HUES48 (cell line): ENCODE results near the gene MYH11.
"Not testable (repeated sequence)": the region's sequence is repeated elsewhere in the genome, so short reads cannot be mapped to it uniquely, and the experiment has no call there.

Source experiments
- H3K27ac ChIP-seq: one replicate; pipeline ENCODE4 v1.7.0; 2013; ENCODE audit warnings: low read depth, low read length, inconsistent platforms
- H3K27me3 ChIP-seq: 2 replicates; pipeline ENCODE4 v1.6.1; 2013; ENCODE audit warnings: mild to moderate bottlenecking, low read length; ENCODE audit not compliant: control insufficient read depth, insufficient read depth
- H3K36me3 ChIP-seq: 2 replicates; pipeline ENCODE4 v1.6.1; 2013; ENCODE audit warnings: low read length; ENCODE audit not compliant: control insufficient read depth, insufficient read depth
- H3K4me1 ChIP-seq: 2 replicates; pipeline ENCODE4 v1.6.1; 2013; ENCODE audit warnings: mild to moderate bottlenecking, low read length; ENCODE audit not compliant: control insufficient read depth, insufficient read depth
- H3K4me3 ChIP-seq: 2 replicates; pipeline ENCODE4 v1.5.1; 2013; ENCODE audit warnings: mild to moderate bottlenecking, low read depth, low read length
- H3K9ac ChIP-seq: 2 replicates; pipeline ENCODE4 v1.6.1; 2013; ENCODE audit warnings: mild to moderate bottlenecking, low read depth, low read length, moderate library complexity
- H3K9me3 ChIP-seq: 2 replicates; pipeline ENCODE4 v1.6.1; 2013; ENCODE audit warnings: low read length; ENCODE audit not compliant: control insufficient read depth, insufficient read depth

The MYH11 gene

GRCh38 chr16:15732416-15732815 is 124.4 kb downstream of the MYH11 start:
- Histone ChIP-seq H3K9me3 (no peaks in the 10 kb centered on the region), H3K27me3 (no peaks in the 10 kb centered on the region), H3K9ac (no peak overlapping the region), H3K27ac (no peak overlapping the region), H3K36me3 (no peaks in the 10 kb centered on the region), H3K4me1 (peaks cover 8% of the 10 kb centered on the region; the same call in 1 of the 2 replicates), H3K4me3 (no peak overlapping the region)

GRCh38 chr16:15729152-15729551 is 127.7 kb downstream of the MYH11 start:
- H3K9me3 ChIP-seq: no peaks in the 10 kb centered on the region
- H3K27ac ChIP-seq: no peak overlapping the region
- H3K9ac ChIP-seq: no peak overlapping the region
- H3K4me1 ChIP-seq: no peaks in the 10 kb centered on the region
- peaks cover 14% of the 10 kb centered on the region; the same call in 1 of the 2 replicates for H3K36me3 ChIP-seq
- H3K4me3 ChIP-seq: no peak overlapping the region
- H3K27me3 ChIP-seq: no peaks in the 10 kb centered on the region

GRCh38 chr16:15727697-15728096 is 129.1 kb downstream of the MYH11 start:
- not testable (repeated sequence) for H3K9ac ChIP-seq, H3K4me1 ChIP-seq, H3K4me3 ChIP-seq, H3K27me3 ChIP-seq, H3K9me3 ChIP-seq, H3K27ac ChIP-seq
- peaks cover 18% of the 10 kb centered on the region; the same call in 1 of the 2 replicates for H3K36me3 ChIP-seq

GRCh38 chr16:15726715-15727114 is 130.1 kb downstream of the MYH11 start:
- no peak overlapping the region for H3K4me3 ChIP-seq
- no peaks in the 10 kb centered on the region for H3K27me3 ChIP-seq
- no peaks in the 10 kb centered on the region for H3K4me1 ChIP-seq
- peaks cover 18% of the 10 kb centered on the region; the same call in 1 of the 2 replicates for H3K36me3 ChIP-seq
- no peaks in the 10 kb centered on the region for H3K9me3 ChIP-seq
- H3K9ac ChIP-seq: no peak overlapping the region
- H3K27ac ChIP-seq: no peak overlapping the region

DNA sequence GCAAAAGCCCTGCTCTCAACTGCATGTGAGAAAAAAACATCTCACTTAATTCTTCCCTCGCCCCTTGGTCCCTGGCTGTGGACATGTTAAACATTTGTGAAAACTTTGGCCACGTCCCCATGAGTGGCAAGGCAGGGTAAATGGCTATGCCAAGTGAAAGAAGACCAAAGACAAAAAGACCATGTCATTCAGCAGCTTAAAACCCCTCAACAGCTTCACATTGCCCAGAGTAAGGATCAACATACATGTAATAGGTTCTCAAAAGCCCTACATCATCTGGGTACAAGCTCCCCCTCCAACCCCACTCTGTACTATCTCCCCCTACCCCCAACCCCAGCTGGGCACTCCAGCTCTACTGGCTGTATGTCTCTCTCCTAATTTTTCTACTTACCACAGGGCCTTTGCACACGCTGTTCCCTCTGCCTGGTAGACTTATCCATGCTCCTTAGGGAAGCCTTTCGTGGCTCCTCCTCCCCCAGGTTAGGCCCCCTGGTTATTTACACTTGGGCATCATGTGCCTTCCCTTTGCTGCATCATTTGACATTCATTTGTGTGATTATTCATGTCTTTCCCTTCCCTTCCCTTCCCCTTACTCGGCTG is 131.1 kb downstream of the MYH11 start:
- Histone ChIP-seq H3K4me1 (no peaks in the 10 kb centered on the region), H3K36me3 (peaks cover 18% of the 10 kb centered on the region; the same call in 1 of the 2 replicates), H3K9ac (no peak overlapping the region), H3K4me3 (no peak overlapping the region), H3K9me3 (no peaks in the 10 kb centered on the region), H3K27me3 (no peaks in the 10 kb centered on the region), H3K27ac (no peak overlapping the region)

- Histone ChIP-seq H3K27ac (no peak overlapping the region), H3K27me3 (no peaks in the 10 kb centered on the region), H3K9me3 (no peaks in the 10 kb centered on the region), H3K4me3 (no peak overlapping the region), H3K9ac (no peak overlapping the region), H3K36me3 (peaks cover 18% of the 10 kb centered on the region; the same call in 1 of the 2 replicates), H3K4me1 (no peaks in the 10 kb centered on the region)
Measured at GRCh38 chr16:15723808-15724207, 133.0 kb downstream of the MYH11 start.

- Histone ChIP-seq H3K27ac (no peak overlapping the region), H3K9ac (no peak overlapping the region), H3K9me3 (no peaks in the 10 kb centered on the region), H3K27me3 (no peaks in the 10 kb centered on the region), H3K4me3 (no peak overlapping the region), H3K36me3 (peaks cover 25% of the 10 kb centered on the region; the same call in 1 of the 2 replicates), H3K4me1 (no peaks in the 10 kb centered on the region)
Measured at GRCh38 chr16:15721018-15721417, 135.8 kb downstream of the MYH11 start.

GRCh38 chr16:15716694-15717447 is 140.0 kb downstream of the MYH11 start:
- no peaks in the 10 kb centered on the region for H3K27me3 ChIP-seq
- H3K9ac ChIP-seq: no peak overlapping the region
- no peak overlapping the region for H3K4me3 ChIP-seq
- no peaks in the 10 kb centered on the region for H3K4me1 ChIP-seq
- no peak overlapping the region for H3K27ac ChIP-seq
- no peaks in the 10 kb centered on the region for H3K9me3 ChIP-seq
- peaks cover 8% of the 10 kb centered on the region; the same call in 1 of the 2 replicates for H3K36me3 ChIP-seq

DNA sequence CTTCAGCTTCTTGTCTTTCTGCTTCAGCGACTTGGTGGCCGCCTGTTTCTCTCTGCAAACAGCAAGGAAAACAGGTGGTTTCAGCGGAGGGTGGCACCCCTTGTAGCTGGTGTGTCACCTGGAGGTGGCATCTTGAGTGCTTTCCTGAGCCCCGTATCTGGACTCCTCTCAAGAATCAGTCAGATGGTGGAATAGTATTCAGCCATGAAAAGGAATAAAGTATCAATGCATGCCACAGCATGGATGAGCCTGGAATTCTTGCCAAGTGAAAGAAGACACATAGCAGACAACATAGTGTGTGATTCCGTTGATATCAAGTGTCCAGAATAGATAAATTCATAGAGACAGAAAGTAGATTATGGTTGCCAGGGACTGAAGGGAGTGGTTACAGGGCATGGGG is 141.6 kb downstream of the MYH11 start:
- H3K4me3 ChIP-seq: no peak overlapping the region
- H3K9ac ChIP-seq: no peak overlapping the region
- no peaks in the 10 kb centered on the region for H3K4me1 ChIP-seq
- H3K27me3 ChIP-seq: no peaks in the 10 kb centered on the region
- H3K27ac ChIP-seq: no peak overlapping the region
- H3K36me3 ChIP-seq: peaks cover 8% of the 10 kb centered on the region; the same call in 1 of the 2 replicates
- no peaks in the 10 kb centered on the region for H3K9me3 ChIP-seq

DNA sequence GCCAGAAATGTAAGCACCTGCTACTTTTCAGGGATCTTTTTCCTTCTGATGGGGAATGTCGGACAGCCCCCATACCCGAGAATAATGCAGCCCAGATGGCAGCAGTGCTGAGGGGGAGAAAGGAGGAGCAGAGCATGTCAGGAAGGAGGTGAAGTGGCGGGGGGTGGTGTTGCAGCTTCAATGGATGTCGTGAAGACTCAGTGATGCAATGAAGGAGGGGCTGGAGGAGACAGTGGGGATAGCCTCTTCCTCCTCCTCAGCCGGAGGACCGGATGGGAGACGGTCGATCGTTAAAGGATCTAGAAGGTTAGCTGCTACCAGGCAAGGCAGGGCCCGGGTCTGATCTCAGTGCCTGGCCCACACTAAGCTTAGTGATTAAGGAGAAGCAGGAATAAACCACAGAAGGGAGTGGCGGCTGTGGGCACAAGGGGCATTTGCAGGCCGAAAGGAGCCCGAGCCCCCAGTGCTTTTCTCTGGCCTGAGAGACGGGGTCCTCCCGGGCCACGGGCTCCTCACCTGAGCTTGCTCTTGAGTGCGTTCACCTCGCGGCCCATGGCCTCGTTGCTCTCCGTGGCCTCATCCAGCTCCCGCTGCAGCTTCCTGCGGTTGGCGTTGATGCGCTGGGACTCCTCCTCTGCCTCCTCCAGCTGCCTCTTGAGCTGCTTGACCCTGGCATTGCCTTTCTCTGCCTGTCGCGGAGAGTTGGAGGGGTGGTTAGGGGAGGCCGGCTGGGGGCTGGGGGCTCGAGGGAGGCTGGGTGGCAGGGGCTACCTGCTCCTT is 142.2 kb downstream of the MYH11 start:
- Histone ChIP-seq H3K4me1 (no peaks in the 10 kb centered on the region), H3K27ac (no peak overlapping the region), H3K36me3 (peaks cover 8% of the 10 kb centered on the region; the same call in 1 of the 2 replicates), H3K4me3 (no peak overlapping the region), H3K9me3 (no peaks in the 10 kb centered on the region), H3K27me3 (no peaks in the 10 kb centered on the region), H3K9ac (no peak overlapping the region)

DNA sequence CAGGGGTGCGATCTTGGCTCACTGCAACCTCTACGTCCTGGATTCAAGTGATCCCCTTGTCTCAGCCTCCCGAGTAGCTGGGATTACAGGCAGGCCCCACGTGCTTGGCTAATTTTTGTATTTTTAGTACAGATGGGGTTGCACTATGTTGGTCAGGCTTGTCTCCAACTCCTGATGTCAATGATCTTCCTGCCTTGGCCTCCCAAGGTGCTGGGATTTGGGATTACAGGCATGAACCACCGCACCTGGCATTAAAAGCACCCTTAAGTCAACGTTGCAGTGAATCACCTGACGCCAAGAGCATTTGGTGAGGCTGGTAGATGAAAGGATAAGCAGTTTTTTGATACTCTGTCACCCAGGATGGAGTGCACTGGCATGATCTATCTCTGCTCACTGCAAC is 147.8 kb downstream of the MYH11 start:
- Histone ChIP-seq H3K27ac (no peak overlapping the region), H3K36me3 (no peaks in the 10 kb centered on the region), H3K4me1 (0 out of 2 replicates have a peak, but pooled peaks cover 5% of the 10 kb centered on the region), H3K27me3 (no peaks in the 10 kb centered on the region), H3K4me3 (no peak overlapping the region), H3K9me3 (no peaks in the 10 kb centered on the region), H3K9ac (no peak overlapping the region)
